HCT116 (cell line): ENCODE data around the gene PAMR1. TPM values are rescaled to one million over a fixed set of nuclear protein-coding genes. Genes with fewer than 3 reads are reported as not detected.

Experiments
- ATAC-seq: fragments of 200-7000 bp; cut with Tn5 transposase; 2 replicates; pipeline ENCODE4 v1.9.1; 2020; ENCODE audit warnings: mild to moderate bottlenecking, moderate library complexity
- BruUV-seq: library from RNA; stranded (reverse); fragments of 400-500 nt; replicated peaks from 2 replicates; lab custom pipeline; 2021; lab: Mats Ljungman, UMichigan
- CTCF ChIA-PET: fragments of 300-600 bp; sonication (Branson Sonifier 250); formaldehyde crosslinking; loops from one replicate; lab custom pipeline; 2021; ENCODE audit warnings: antibody characterized with exemption; lab: Charles Lee
- POLR2A ChIA-PET: fragments of 300-600, 350-600 bp; sonication (Branson Sonifier 250); formaldehyde crosslinking; loops from one replicate; lab custom pipeline; 2021; ENCODE audit warnings: antibody characterized with exemption; lab: Charles Lee
- RAD21 ChIA-PET, 2 experiments: fragments of 300-600 bp; sonication (Branson Sonifier 250); formaldehyde crosslinking; loops; one replicate each; lab custom pipeline; 2023; ENCODE audit warnings: low total read pairs in 2 of 2; ENCODE audit not compliant: uncharacterized antibody in 2 of 2, unreplicated experiment in 2 of 2, low non-redundant PET in 1 of 2; lab: Charles Lee
- DNase-seq: peaks from one replicate; pipeline ENCODE4 v3.0.0-alpha.2; 2010; ENCODE audit warnings: low read depth, low spot score
- H2AFZ ChIP-seq: fragments of 200-600 bp; shearing (Covaris generic), sonication (generic); 2 replicates; pipeline ENCODE4 v1.6.1; 2017; ENCODE audit warnings: low read depth, mixed run types, mixed read lengths, antibody characterized with exemption, low read length; ENCODE audit not compliant: poor library complexity, severe bottlenecking
- H3K27ac ChIP-seq: 2 replicates; pipeline ENCODE4 v1.5.1; 2012; ENCODE audit warnings: low read depth, low read length
- H3K27me3 ChIP-seq: fragments of 200-600 bp; sonication (generic); 2 replicates; pipeline ENCODE4 v1.6.1; 2016; ENCODE audit warnings: mixed run types, low read length, mixed read lengths; ENCODE audit not compliant: insufficient read depth
- H3K36me3 ChIP-seq, 2 experiments: fragments of 200-500 bp in 1 of 2; fragments of 200-600 bp in 1 of 2; sonication (Bioruptor generic) in 1 of 2; sonication (generic) in 1 of 2; 2 replicates each; pipeline versions ENCODE4 v1.5.1 to v1.6.1; 2014 to 2016; ENCODE audit warnings: low read length in 2 of 2, inconsistent platforms in 1 of 2, mixed read lengths in 1 of 2, mixed run types in 1 of 2; ENCODE audit not compliant: insufficient read depth in 2 of 2, control insufficient read depth in 1 of 2
- H3K4me1 ChIP-seq, 2 experiments: fragments of 200-600 bp in 1 of 2; sonication (generic) in 1 of 2; 2 replicates each; pipeline versions ENCODE4 v1.5.1 to v1.6.1; 2012 to 2017; ENCODE audit warnings: low read length in 2 of 2, inconsistent platforms in 1 of 2, mild to moderate bottlenecking in 1 of 2, mixed read lengths in 1 of 2, mixed run types in 1 of 2, moderate library complexity in 1 of 2; ENCODE audit not compliant: insufficient read depth in 2 of 2, control insufficient read depth in 1 of 2
- H3K4me2 ChIP-seq: fragments of 200-600 bp; sonication (generic); 2 replicates; pipeline ENCODE4 v1.6.1; 2017; ENCODE audit warnings: mixed run types, low read length, mixed read lengths
- H3K4me3 ChIP-seq, 2 experiments: fragments of 200-600 bp in 1 of 2; sonication (generic) in 1 of 2; replicated peaks in 1 of 2; 2 replicates each; pipeline ENCODE4 v1.5.1; 2011 to 2016; ENCODE audit warnings: low read length in 2 of 2, control low read depth in 1 of 2, low read depth in 1 of 2, mild to moderate bottlenecking in 1 of 2, mixed read lengths in 1 of 2, mixed run types in 1 of 2
- H3K79me2 ChIP-seq: fragments of 200-600 bp; sonication (generic); 2 replicates; pipeline ENCODE4 v1.6.1; 2017; ENCODE audit warnings: mild to moderate bottlenecking, mixed run types, low read length, moderate library complexity, mixed read lengths; ENCODE audit not compliant: insufficient read depth
- H3K9ac ChIP-seq: fragments of 200-600 bp; sonication (generic); 2 replicates; pipeline ENCODE4 v1.6.1; 2016; ENCODE audit warnings: low read length, mixed read lengths
- H3K9me2 ChIP-seq: fragments of 200-600 bp; sonication (generic), shearing (Covaris generic); 2 replicates; pipeline ENCODE4 v1.6.1; 2017; ENCODE audit warnings: mixed run types, mild to moderate bottlenecking, moderate library complexity; ENCODE audit not compliant: insufficient read depth
- H3K9me3 ChIP-seq, 2 experiments: fragments of 200-500 bp in 1 of 2; fragments of 200-600 bp in 1 of 2; sonication (Bioruptor generic) in 1 of 2; sonication (generic) in 1 of 2; 2 replicates each; pipeline ENCODE4 v1.6.1; 2014 to 2017; ENCODE audit warnings: low read length in 2 of 2, mixed read lengths in 2 of 2, inconsistent platforms in 1 of 2, low read depth in 1 of 2, mild to moderate bottlenecking in 1 of 2, mixed run types in 1 of 2, moderate library complexity in 1 of 2; ENCODE audit not compliant: control insufficient read depth in 1 of 2, insufficient read depth in 1 of 2
- H4K20me1 ChIP-seq: fragments of 200-600 bp; sonication (generic), shearing (Covaris generic); 2 replicates; pipeline ENCODE4 v1.6.1; 2017; ENCODE audit warnings: mixed run types, mild to moderate bottlenecking, moderate library complexity; ENCODE audit not compliant: insufficient read depth
- CBX3 ChIP-seq: IDR thresholded peaks from 2 replicates; pipeline ENCODE4 v1.6.1; 2012; ENCODE audit warnings: low read depth
- CEBPB ChIP-seq: IDR thresholded peaks from 2 replicates; pipeline ENCODE4 v1.6.1; 2012; ENCODE audit warnings: low read depth
- EGR1 ChIP-seq: IDR thresholded peaks from 2 replicates; pipeline ENCODE4 v1.6.1; 2012; ENCODE audit warnings: low read depth
- ELF1 ChIP-seq: IDR thresholded peaks from 2 replicates; pipeline ENCODE4 v1.6.1; 2012; ENCODE audit warnings: low read depth, borderline replicate concordance
- EZH2 ChIP-seq: fragments of 200-600 bp; sonication (generic); IDR thresholded peaks from 2 replicates; pipeline ENCODE4 v1.6.1; 2017; ENCODE audit warnings: antibody characterized with exemption, mixed run types
- EZH2phosphoT487 ChIP-seq: fragments of 200-600 bp; IDR thresholded peaks from 2 replicates; pipeline ENCODE4 v1.6.1; 2018; ENCODE audit warnings: antibody characterized with exemption, borderline replicate concordance
- FOSL1 ChIP-seq: IDR thresholded peaks from 2 replicates; pipeline ENCODE4 v1.6.1; 2012; ENCODE audit warnings: low read depth
- JUND ChIP-seq: IDR thresholded peaks from 2 replicates; pipeline ENCODE4 v1.6.1; 2012
- POLR2A ChIP-seq: IDR thresholded peaks from 2 replicates; pipeline ENCODE4 v1.7.0; 2011; ENCODE audit warnings: borderline replicate concordance; ENCODE audit not compliant: insufficient read depth, insufficient read length; ENCODE audit errors: extremely low read depth
- POLR2AphosphoS5 ChIP-seq: IDR thresholded peaks from 2 replicates; pipeline ENCODE4 v1.6.1; 2011; ENCODE audit warnings: mild to moderate bottlenecking, low read depth, low read length, moderate library complexity
- RAD21 ChIP-seq: IDR thresholded peaks from 2 replicates; pipeline ENCODE4 v1.6.1; 2012; ENCODE audit warnings: low read depth, mild to moderate bottlenecking
- SIN3A ChIP-seq: IDR thresholded peaks from 2 replicates; pipeline ENCODE4 v1.6.1; 2012; ENCODE audit warnings: low read depth
- SP1 ChIP-seq: IDR thresholded peaks from 2 replicates; pipeline ENCODE4 v1.6.1; 2012; ENCODE audit warnings: low read depth
- SRF ChIP-seq: IDR thresholded peaks from 2 replicates; pipeline ENCODE4 v1.6.1; 2012; ENCODE audit warnings: low read depth
- TCF7L2 ChIP-seq: IDR thresholded peaks from 2 replicates; pipeline ENCODE4 v1.7.0; 2011; ENCODE audit warnings: borderline replicate concordance, inconsistent platforms; ENCODE audit not compliant: insufficient read depth, insufficient read length; ENCODE audit errors: extremely low read depth
- ZFX ChIP-seq: fragments of 450-650 bp; IDR thresholded peaks from 2 replicates; pipeline ENCODE4 v1.6.1; 2017
- ZNF274 ChIP-seq: fragments of 200-500 bp; sonication (Bioruptor generic); IDR thresholded peaks from 2 replicates; pipeline ENCODE4 v1.6.1; 2014; ENCODE audit warnings: mild to moderate bottlenecking, low read depth, low read length, inconsistent platforms
- intact Hi-C: fragments of 100-400 bp; cut with micrococcal nuclease; formaldehyde crosslinking; loops from 2 replicates; pipeline ENCODE4 v1.10.0; 2022
- total RNA-seq: library from RNA; stranded (reverse); gene quantifications from one replicate; pipeline ENCODE4 v1.2.1, GENCODE V29; 2021; ENCODE audit not compliant: unreplicated experiment
- TF ChIP-seq, protein P1 (sequence below), 3 experiments: fragments of 200-600 bp in 1 of 3; sonication (generic) in 1 of 3; IDR thresholded peaks in 2 of 3; conservative IDR thresholded peaks in 1 of 3; 2 replicates each; pipeline ENCODE4 v1.5.1; 2012 to 2017; ENCODE audit warnings: low read depth in 2 of 3, low read length in 2 of 3, antibody characterized with exemption in 1 of 3, borderline replicate concordance in 1 of 3, control low read depth in 1 of 3, mild to moderate bottlenecking in 1 of 3, mixed read lengths in 1 of 3, mixed run types in 1 of 3, moderate library complexity in 1 of 3; ENCODE audit not compliant: insufficient read depth in 1 of 3
- TF ChIP-seq, protein P2 (sequence below): IDR thresholded peaks from 2 replicates; pipeline ENCODE4 v1.6.1; 2012
- TF ChIP-seq, protein P3 (sequence below): IDR thresholded peaks from 2 replicates; pipeline ENCODE4 v1.6.1; 2011; ENCODE audit warnings: mild to moderate bottlenecking, low read length, moderate library complexity; ENCODE audit not compliant: insufficient replicate concordance; ENCODE audit errors: extremely low read depth

Gene PAMR1
- total RNA-seq, 1 experiment from 2014 or later = not detected

DNA sequence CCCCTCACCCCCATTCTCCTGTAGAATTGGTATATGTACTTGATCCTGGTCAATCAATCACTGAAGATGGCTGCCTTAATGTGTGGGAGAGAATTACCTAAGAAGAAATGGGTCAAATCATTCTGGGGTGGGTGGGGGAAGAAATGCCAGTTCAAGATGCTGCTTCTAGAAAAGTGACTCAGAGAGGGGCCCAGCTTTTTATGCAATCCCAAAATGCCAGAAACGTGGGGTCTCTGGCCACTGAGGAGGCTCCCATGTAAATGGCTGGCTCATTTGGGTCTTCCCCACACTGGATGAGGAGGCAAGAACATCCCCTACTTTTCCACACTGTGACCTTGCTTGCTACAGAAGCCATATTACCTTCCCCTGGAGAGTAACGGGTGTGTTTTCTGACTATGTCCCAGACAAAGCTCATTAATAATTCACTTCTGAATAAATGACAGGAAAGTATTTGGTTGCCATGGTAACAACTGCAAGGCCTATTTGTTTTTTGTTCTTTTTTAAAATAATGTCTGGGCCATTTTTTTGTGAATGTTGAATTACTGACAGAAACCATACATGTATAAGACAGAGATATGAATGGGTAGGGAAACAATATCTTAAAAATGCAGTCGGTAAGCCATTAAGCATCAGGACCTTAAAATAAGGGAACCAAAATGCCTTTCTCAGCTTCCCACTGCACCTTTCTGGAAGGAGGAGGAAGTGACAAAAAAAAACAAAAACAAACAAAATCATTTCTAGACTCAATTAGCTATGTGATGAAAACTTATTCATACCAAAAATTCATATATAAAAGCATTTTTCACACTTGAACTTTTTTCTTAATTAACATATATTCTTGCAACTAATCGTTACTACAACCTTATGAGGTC lies 138.1 kb downstream of the PAMR1 start:
- no peak overlapping the region for H3K27ac ChIP-seq
- intact Hi-C loops = no loop called here
- H3K36me3 ChIP-seq = no peaks in the 10 kb centered on the region
- no peak overlapping the region for H2AFZ ChIP-seq
- H4K20me1 ChIP-seq = no peaks in the 10 kb centered on the region
- no peaks in the 10 kb centered on the region for H3K9me2 ChIP-seq
- ATAC-seq = no peak
- H3K27me3 ChIP-seq = no peaks in the 10 kb centered on the region
- CTCF ChIA-PET = no interaction called here
- H3K79me2 ChIP-seq = no peaks in the 10 kb centered on the region
- no peak overlapping the region for H3K4me3 ChIP-seq
- BruUV-seq = no TSS peak
- TF ChIP-seq RAD21 (no peak), FOSL1 (no peak), EZH2phosphoT487 (no peak), EGR1 (no peak), ELF1 (no peak), ZNF274 (no peak), CBX3 (no peak), CEBPB (no peak), ZFX (no peak), SIN3A (no peak), EZH2 (no peak), POLR2A (no peak), POLR2AphosphoS5 (no peak), SP1 (no peak), TCF7L2 (no peak), SRF (no peak), JUND (no peak)
- TF ChIP-seq, protein P1, sequence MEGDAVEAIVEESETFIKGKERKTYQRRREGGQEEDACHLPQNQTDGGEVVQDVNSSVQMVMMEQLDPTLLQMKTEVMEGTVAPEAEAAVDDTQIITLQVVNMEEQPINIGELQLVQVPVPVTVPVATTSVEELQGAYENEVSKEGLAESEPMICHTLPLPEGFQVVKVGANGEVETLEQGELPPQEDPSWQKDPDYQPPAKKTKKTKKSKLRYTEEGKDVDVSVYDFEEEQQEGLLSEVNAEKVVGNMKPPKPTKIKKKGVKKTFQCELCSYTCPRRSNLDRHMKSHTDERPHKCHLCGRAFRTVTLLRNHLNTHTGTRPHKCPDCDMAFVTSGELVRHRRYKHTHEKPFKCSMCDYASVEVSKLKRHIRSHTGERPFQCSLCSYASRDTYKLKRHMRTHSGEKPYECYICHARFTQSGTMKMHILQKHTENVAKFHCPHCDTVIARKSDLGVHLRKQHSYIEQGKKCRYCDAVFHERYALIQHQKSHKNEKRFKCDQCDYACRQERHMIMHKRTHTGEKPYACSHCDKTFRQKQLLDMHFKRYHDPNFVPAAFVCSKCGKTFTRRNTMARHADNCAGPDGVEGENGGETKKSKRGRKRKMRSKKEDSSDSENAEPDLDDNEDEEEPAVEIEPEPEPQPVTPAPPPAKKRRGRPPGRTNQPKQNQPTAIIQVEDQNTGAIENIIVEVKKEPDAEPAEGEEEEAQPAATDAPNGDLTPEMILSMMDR (IDR thresholded peaks at IDR 0.05 in 2 of 3, conservative IDR thresholded peaks at IDR 0.05 in 1 of 3; ENCODE audit: borderline replicate concordance in 1 of 3, insufficient read depth in 1 of 3, low read depth in 2 of 3, low read length in 2 of 3) = no peak
- TF ChIP-seq, protein P2, sequence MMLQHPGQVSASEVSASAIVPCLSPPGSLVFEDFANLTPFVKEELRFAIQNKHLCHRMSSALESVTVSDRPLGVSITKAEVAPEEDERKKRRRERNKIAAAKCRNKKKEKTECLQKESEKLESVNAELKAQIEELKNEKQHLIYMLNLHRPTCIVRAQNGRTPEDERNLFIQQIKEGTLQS = no peak
- TF ChIP-seq, protein P3, sequence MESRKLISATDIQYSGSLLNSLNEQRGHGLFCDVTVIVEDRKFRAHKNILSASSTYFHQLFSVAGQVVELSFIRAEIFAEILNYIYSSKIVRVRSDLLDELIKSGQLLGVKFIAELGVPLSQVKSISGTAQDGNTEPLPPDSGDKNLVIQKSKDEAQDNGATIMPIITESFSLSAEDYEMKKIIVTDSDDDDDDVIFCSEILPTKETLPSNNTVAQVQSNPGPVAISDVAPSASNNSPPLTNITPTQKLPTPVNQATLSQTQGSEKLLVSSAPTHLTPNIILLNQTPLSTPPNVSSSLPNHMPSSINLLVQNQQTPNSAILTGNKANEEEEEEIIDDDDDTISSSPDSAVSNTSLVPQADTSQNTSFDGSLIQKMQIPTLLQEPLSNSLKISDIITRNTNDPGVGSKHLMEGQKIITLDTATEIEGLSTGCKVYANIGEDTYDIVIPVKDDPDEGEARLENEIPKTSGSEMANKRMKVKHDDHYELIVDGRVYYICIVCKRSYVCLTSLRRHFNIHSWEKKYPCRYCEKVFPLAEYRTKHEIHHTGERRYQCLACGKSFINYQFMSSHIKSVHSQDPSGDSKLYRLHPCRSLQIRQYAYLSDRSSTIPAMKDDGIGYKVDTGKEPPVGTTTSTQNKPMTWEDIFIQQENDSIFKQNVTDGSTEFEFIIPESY = no peak
- TF ChIP-seq, all 23 proteins: peak for 0
- H3K4me2 ChIP-seq = no peak overlapping the region
- no peak for DNase-seq
- H3K9ac ChIP-seq = no peak overlapping the region
- no peaks in the 10 kb centered on the region for H3K9me3 ChIP-seq
- ChIA-PET POLR2A (no interaction called here), RAD21 (no interaction called here)
- H3K4me1 ChIP-seq = peaks cover 15 to 18% of the 10 kb centered on the region in 2 experiments
